MM.1S (cell line): Measurements from ENCODE around the gene MUCL3.

Experiments used
- CTCF ChIP-seq: fragments of 300-600 bp; sonication (generic); IDR thresholded peaks from 2 replicates; pipeline ENCODE4 v1.5.1; 2016; ENCODE audit warnings: antibody characterized with exemption, low read length, mixed read lengths
- EZH2 ChIP-seq: fragments of 300-600 bp; sonication (generic); optimal IDR thresholded peaks from 2 replicates; pipeline ENCODE3; 2017; ENCODE audit warnings: low read depth, mild to moderate bottlenecking, antibody characterized with exemption, low read length, mixed read lengths

- TF ChIP-seq CTCF (no peak), EZH2 (no peak)
Measured at GRCh38 chr6:30922447-30922852, 18.3 kb upstream of the MUCL3 start.
